HCT116 (cell line): Measurements from ENCODE around the gene SBF1. TPM values are rescaled to one million over a fixed set of nuclear protein-coding genes. Genes with fewer than 3 reads are reported as not detected.

Experiments
- ATAC-seq: fragments of 200-7000 bp; cut with Tn5 transposase; 2 replicates; pipeline ENCODE4 v1.9.1; 2020; ENCODE audit warnings: mild to moderate bottlenecking, moderate library complexity
- BruUV-seq: library from RNA; stranded (reverse); fragments of 400-500 nt; replicated peaks from 2 replicates; lab custom pipeline; 2021; lab: Mats Ljungman, UMichigan
- CTCF ChIA-PET: fragments of 300-600 bp; sonication (Branson Sonifier 250); formaldehyde crosslinking; loops from one replicate; lab custom pipeline; 2021; ENCODE audit warnings: antibody characterized with exemption; lab: Charles Lee
- POLR2A ChIA-PET: fragments of 300-600, 350-600 bp; sonication (Branson Sonifier 250); formaldehyde crosslinking; loops from one replicate; lab custom pipeline; 2021; ENCODE audit warnings: antibody characterized with exemption; lab: Charles Lee
- RAD21 ChIA-PET, 2 experiments: fragments of 300-600 bp; sonication (Branson Sonifier 250); formaldehyde crosslinking; loops; one replicate each; lab custom pipeline; 2023; ENCODE audit warnings: low total read pairs in 2 of 2; ENCODE audit not compliant: uncharacterized antibody in 2 of 2, unreplicated experiment in 2 of 2, low non-redundant PET in 1 of 2; lab: Charles Lee
- DNase-seq: peaks from one replicate; pipeline ENCODE4 v3.0.0-alpha.2; 2010; ENCODE audit warnings: low read depth, low spot score
- H2AFZ ChIP-seq: fragments of 200-600 bp; shearing (Covaris generic), sonication (generic); 2 replicates; pipeline ENCODE4 v1.6.1; 2017; ENCODE audit warnings: low read depth, mixed run types, mixed read lengths, antibody characterized with exemption, low read length; ENCODE audit not compliant: poor library complexity, severe bottlenecking
- H3K27ac ChIP-seq: 2 replicates; pipeline ENCODE4 v1.5.1; 2012; ENCODE audit warnings: low read depth, low read length
- H3K27me3 ChIP-seq: fragments of 200-600 bp; sonication (generic); 2 replicates; pipeline ENCODE4 v1.6.1; 2016; ENCODE audit warnings: mixed run types, low read length, mixed read lengths; ENCODE audit not compliant: insufficient read depth
- H3K36me3 ChIP-seq, 2 experiments: fragments of 200-500 bp in 1 of 2; fragments of 200-600 bp in 1 of 2; sonication (Bioruptor generic) in 1 of 2; sonication (generic) in 1 of 2; 2 replicates each; pipeline versions ENCODE4 v1.5.1 to v1.6.1; 2014 to 2016; ENCODE audit warnings: low read length in 2 of 2, inconsistent platforms in 1 of 2, mixed read lengths in 1 of 2, mixed run types in 1 of 2; ENCODE audit not compliant: insufficient read depth in 2 of 2, control insufficient read depth in 1 of 2
- H3K4me1 ChIP-seq, 2 experiments: fragments of 200-600 bp in 1 of 2; sonication (generic) in 1 of 2; 2 replicates each; pipeline versions ENCODE4 v1.5.1 to v1.6.1; 2012 to 2017; ENCODE audit warnings: low read length in 2 of 2, inconsistent platforms in 1 of 2, mild to moderate bottlenecking in 1 of 2, mixed read lengths in 1 of 2, mixed run types in 1 of 2, moderate library complexity in 1 of 2; ENCODE audit not compliant: insufficient read depth in 2 of 2, control insufficient read depth in 1 of 2
- H3K4me2 ChIP-seq: fragments of 200-600 bp; sonication (generic); 2 replicates; pipeline ENCODE4 v1.6.1; 2017; ENCODE audit warnings: mixed run types, low read length, mixed read lengths
- H3K4me3 ChIP-seq, 2 experiments: fragments of 200-600 bp in 1 of 2; sonication (generic) in 1 of 2; replicated peaks in 1 of 2; 2 replicates each; pipeline ENCODE4 v1.5.1; 2011 to 2016; ENCODE audit warnings: low read length in 2 of 2, control low read depth in 1 of 2, low read depth in 1 of 2, mild to moderate bottlenecking in 1 of 2, mixed read lengths in 1 of 2, mixed run types in 1 of 2
- H3K79me2 ChIP-seq: fragments of 200-600 bp; sonication (generic); 2 replicates; pipeline ENCODE4 v1.6.1; 2017; ENCODE audit warnings: mild to moderate bottlenecking, mixed run types, low read length, moderate library complexity, mixed read lengths; ENCODE audit not compliant: insufficient read depth
- H3K9ac ChIP-seq: fragments of 200-600 bp; sonication (generic); 2 replicates; pipeline ENCODE4 v1.6.1; 2016; ENCODE audit warnings: low read length, mixed read lengths
- H3K9me2 ChIP-seq: fragments of 200-600 bp; sonication (generic), shearing (Covaris generic); 2 replicates; pipeline ENCODE4 v1.6.1; 2017; ENCODE audit warnings: mixed run types, mild to moderate bottlenecking, moderate library complexity; ENCODE audit not compliant: insufficient read depth
- H3K9me3 ChIP-seq, 2 experiments: fragments of 200-500 bp in 1 of 2; fragments of 200-600 bp in 1 of 2; sonication (Bioruptor generic) in 1 of 2; sonication (generic) in 1 of 2; 2 replicates each; pipeline ENCODE4 v1.6.1; 2014 to 2017; ENCODE audit warnings: low read length in 2 of 2, mixed read lengths in 2 of 2, inconsistent platforms in 1 of 2, low read depth in 1 of 2, mild to moderate bottlenecking in 1 of 2, mixed run types in 1 of 2, moderate library complexity in 1 of 2; ENCODE audit not compliant: control insufficient read depth in 1 of 2, insufficient read depth in 1 of 2
- H4K20me1 ChIP-seq: fragments of 200-600 bp; sonication (generic), shearing (Covaris generic); 2 replicates; pipeline ENCODE4 v1.6.1; 2017; ENCODE audit warnings: mixed run types, mild to moderate bottlenecking, moderate library complexity; ENCODE audit not compliant: insufficient read depth
- CBX3 ChIP-seq: IDR thresholded peaks from 2 replicates; pipeline ENCODE4 v1.6.1; 2012; ENCODE audit warnings: low read depth
- CEBPB ChIP-seq: IDR thresholded peaks from 2 replicates; pipeline ENCODE4 v1.6.1; 2012; ENCODE audit warnings: low read depth
- CTCF ChIP-seq, 3 experiments: fragments of 200-600 bp in 1 of 3; sonication (generic) in 1 of 3; IDR thresholded peaks in 2 of 3; conservative IDR thresholded peaks in 1 of 3; 2 replicates each; pipeline ENCODE4 v1.5.1; 2012 to 2017; ENCODE audit warnings: low read depth in 2 of 3, low read length in 2 of 3, antibody characterized with exemption in 1 of 3, borderline replicate concordance in 1 of 3, control low read depth in 1 of 3, mild to moderate bottlenecking in 1 of 3, mixed read lengths in 1 of 3, mixed run types in 1 of 3, moderate library complexity in 1 of 3; ENCODE audit not compliant: insufficient read depth in 1 of 3
- EGR1 ChIP-seq: IDR thresholded peaks from 2 replicates; pipeline ENCODE4 v1.6.1; 2012; ENCODE audit warnings: low read depth
- EZH2 ChIP-seq: fragments of 200-600 bp; sonication (generic); IDR thresholded peaks from 2 replicates; pipeline ENCODE4 v1.6.1; 2017; ENCODE audit warnings: antibody characterized with exemption, mixed run types
- EZH2phosphoT487 ChIP-seq: fragments of 200-600 bp; IDR thresholded peaks from 2 replicates; pipeline ENCODE4 v1.6.1; 2018; ENCODE audit warnings: antibody characterized with exemption, borderline replicate concordance
- FOSL1 ChIP-seq: IDR thresholded peaks from 2 replicates; pipeline ENCODE4 v1.6.1; 2012; ENCODE audit warnings: low read depth
- POLR2A ChIP-seq: IDR thresholded peaks from 2 replicates; pipeline ENCODE4 v1.7.0; 2011; ENCODE audit warnings: borderline replicate concordance; ENCODE audit not compliant: insufficient read depth, insufficient read length; ENCODE audit errors: extremely low read depth
- ZBTB33 ChIP-seq: IDR thresholded peaks from 2 replicates; pipeline ENCODE4 v1.6.1; 2011; ENCODE audit warnings: mild to moderate bottlenecking, low read length, moderate library complexity; ENCODE audit not compliant: insufficient replicate concordance; ENCODE audit errors: extremely low read depth
- ZFX ChIP-seq: fragments of 450-650 bp; IDR thresholded peaks from 2 replicates; pipeline ENCODE4 v1.6.1; 2017
- intact Hi-C: fragments of 100-400 bp; cut with micrococcal nuclease; formaldehyde crosslinking; loops from 2 replicates; pipeline ENCODE4 v1.10.0; 2022
- total RNA-seq: library from RNA; stranded (reverse); gene quantifications from one replicate; pipeline ENCODE4 v1.2.1, GENCODE V29; 2021; ENCODE audit not compliant: unreplicated experiment

SBF1 gene
- total RNA-seq, 1 experiment from 2014 or later, result 91.1 TPM

- ChIA-PET POLR2A (no interaction called here), RAD21 (no interaction called here), CTCF (no interaction called here)
- no peaks in the 10 kb centered on the region for H3K9me2 ChIP-seq
- H3K4me3 ChIP-seq, result no peak overlapping the region
- H3K4me2 ChIP-seq, result no peak overlapping the region
- no peak for DNase-seq
- TF ChIP-seq FOSL1 (no peak), CBX3 (no peak), EZH2phosphoT487 (no peak), EZH2 (no peak)
- intact Hi-C loops, result no loop called here
- no peaks in the 10 kb centered on the region for H4K20me1 ChIP-seq
- H3K27ac ChIP-seq, result no peak overlapping the region
- BruUV-seq, result no TSS peak
- H3K9me3 ChIP-seq, result no peaks in the 10 kb centered on the region
- H3K27me3 ChIP-seq, result no peaks in the 10 kb centered on the region
- H2AFZ ChIP-seq, result no peak overlapping the region
- H3K36me3 ChIP-seq, result peaks cover 39 to 40% of the 10 kb centered on the region in 2 experiments
- no peaks in the 10 kb centered on the region for H3K4me1 ChIP-seq
- ATAC-seq, result no peak
- H3K9ac ChIP-seq, result no peak overlapping the region
- H3K79me2 ChIP-seq, result no peaks in the 10 kb centered on the region
Measured at GRCh38 chr22:50422046-50422445, 52.8 kb downstream of the SBF1 start.

- BruUV-seq, result no TSS peak
- ChIA-PET RAD21 (no interaction called here), CTCF (no interaction called here), POLR2A (no interaction called here)
- H3K79me2 ChIP-seq, result no peaks in the 10 kb centered on the region
- H3K36me3 ChIP-seq, result peaks cover 52% of the 10 kb centered on the region in 2 experiments
- no peak overlapping the region for H3K4me2 ChIP-seq
- no peaks in the 10 kb centered on the region for H3K4me1 ChIP-seq
- H3K4me3 ChIP-seq, result no peak overlapping the region
- no peak for DNase-seq
- intact Hi-C loops, result no loop called here
- no peak overlapping the region for H3K9ac ChIP-seq
- no peak overlapping the region for H2AFZ ChIP-seq
- no peaks in the 10 kb centered on the region for H4K20me1 ChIP-seq
- TF ChIP-seq ZFX, result no peak
- no peak for TF ChIP-seq POLR2A
- no peak for TF ChIP-seq EZH2phosphoT487
- no peak for TF ChIP-seq CTCF (IDR thresholded peaks at IDR 0.05 in 2 of 3, conservative IDR thresholded peaks at IDR 0.05 in 1 of 3; ENCODE audit: borderline replicate concordance in 1 of 3, insufficient read depth in 1 of 3, low read depth in 2 of 3, low read length in 2 of 3)
- no peak for TF ChIP-seq CEBPB
- TF ChIP-seq EGR1, result no peak
- no peak for TF ChIP-seq EZH2
- no peak for TF ChIP-seq ZBTB33
- H3K9me2 ChIP-seq, result no peaks in the 10 kb centered on the region
- no peaks in the 10 kb centered on the region for H3K27me3 ChIP-seq
- ATAC-seq, result no peak
- no peak overlapping the region for H3K27ac ChIP-seq
- H3K9me3 ChIP-seq, result no peaks in the 10 kb centered on the region
Measured at GRCh38 chr22:50420581-50420980, 54.3 kb downstream of the SBF1 start.
